Measurements from ENCODE around the gene FAM72A. TPM values are rescaled to one million over a fixed set of nuclear protein-coding genes. Genes with fewer than 3 reads are reported as not detected.
"Not testable (repeated sequence)": the region's sequence is repeated elsewhere in the genome, so short reads cannot be mapped to it uniquely, and the experiment has no call there.

Gene FAM72A
- polyA plus RNA-seq, 1 donor (not counting 4 experiments of a cell fraction or from before 2014, with no cell fraction given) = 6.5 TPM

DNA sequence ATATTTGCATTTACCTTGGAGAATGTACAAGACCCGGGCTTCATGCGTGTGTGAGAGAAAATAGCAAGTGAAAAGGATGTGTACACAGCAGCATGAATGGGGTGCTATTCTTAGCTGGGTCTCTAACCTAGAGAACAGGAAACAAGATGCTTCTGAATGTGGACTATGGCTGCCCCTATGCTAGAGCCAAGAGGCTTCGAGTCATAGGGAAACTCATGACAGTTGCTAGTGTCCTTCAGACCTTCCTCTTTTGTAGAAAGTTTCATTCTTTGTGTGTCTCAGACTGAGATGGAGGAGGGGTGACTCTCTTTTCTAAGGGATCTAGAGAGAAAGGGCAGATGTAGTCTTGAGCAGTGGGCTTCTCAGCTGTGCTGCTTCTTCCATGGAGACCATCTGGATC lies 40.7 kb upstream of the FAM72A start:
- H2AFZ ChIP-seq (ENCODE audit: control insufficient read depth, low read length); H3K4me3 ChIP-seq (ENCODE audit: control insufficient read depth in 2 of 3, extremely low read depth in 1 of 3, insufficient read depth in 2 of 3, low read depth in 1 of 3, low read length in 3 of 3); H3K4me1 ChIP-seq (ENCODE audit: control insufficient read depth, extremely low read depth, insufficient read depth, low read length); H3K79me2 ChIP-seq (ENCODE audit: control insufficient read depth, insufficient read depth, low read length); H3K4me2 ChIP-seq (ENCODE audit: control insufficient read depth, extremely low read depth, insufficient read depth, low read depth, low read length); H3K9me1 ChIP-seq (ENCODE audit: control insufficient read depth, extremely low read depth, insufficient read depth, low read length); DNase-seq (ENCODE audit: low read depth, low spot score); H3K27me3 ChIP-seq (ENCODE audit: control insufficient read depth, extremely low read depth, insufficient read depth, low read length); H3K36me3 ChIP-seq (ENCODE audit: control insufficient read depth in 2 of 2, extremely low read depth in 1 of 2, insufficient read depth in 2 of 2, low read length in 2 of 2); H3K27ac ChIP-seq (ENCODE audit: control insufficient read depth, insufficient read depth, low read length); dilution Hi-C loops (cut with MboI; ENCODE audit: extremely low pct_ligation_motif_present, low sequenced_read_pairs); H4K20me1 ChIP-seq (ENCODE audit: control insufficient read depth, extremely low read depth, insufficient read depth, low read length); FAIRE-seq; H3K9ac ChIP-seq (ENCODE audit: control insufficient read depth, extremely low read depth, insufficient read depth, low read length); H3K9me3 ChIP-seq (ENCODE audit: control insufficient read depth, low read depth, low read length): not testable (repeated sequence)

DNA sequence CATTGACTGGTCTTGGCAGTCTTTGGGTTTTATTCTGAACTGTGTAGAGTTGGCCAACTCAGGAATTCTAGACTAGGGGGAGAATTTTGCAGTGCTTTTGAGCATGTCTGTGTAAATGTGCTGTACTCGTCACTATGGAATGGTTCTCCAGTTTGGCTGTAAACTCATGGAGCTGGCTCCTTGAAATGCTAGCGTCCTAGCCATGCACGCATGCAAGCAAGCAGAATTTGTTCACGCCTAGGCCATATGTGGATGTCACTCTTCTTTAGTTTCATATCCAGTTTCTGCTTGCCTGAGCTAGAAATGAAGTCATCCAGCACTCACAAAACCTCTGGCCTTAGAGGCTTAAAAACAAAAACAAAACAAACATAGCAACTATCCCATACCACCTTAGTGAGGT lies 37.6 kb upstream of the FAM72A start:
- H3K36me3 ChIP-seq (ENCODE audit: control insufficient read depth in 2 of 2, extremely low read depth in 1 of 2, insufficient read depth in 2 of 2, low read length in 2 of 2); H3K9me1 ChIP-seq (ENCODE audit: control insufficient read depth, extremely low read depth, insufficient read depth, low read length); dilution Hi-C loops (cut with MboI; ENCODE audit: extremely low pct_ligation_motif_present, low sequenced_read_pairs); H3K9me3 ChIP-seq (ENCODE audit: control insufficient read depth, low read depth, low read length); FAIRE-seq; H3K9ac ChIP-seq (ENCODE audit: control insufficient read depth, extremely low read depth, insufficient read depth, low read length); H3K4me3 ChIP-seq (ENCODE audit: control insufficient read depth in 2 of 3, extremely low read depth in 1 of 3, insufficient read depth in 2 of 3, low read depth in 1 of 3, low read length in 3 of 3); H3K79me2 ChIP-seq (ENCODE audit: control insufficient read depth, insufficient read depth, low read length); H3K4me1 ChIP-seq (ENCODE audit: control insufficient read depth, extremely low read depth, insufficient read depth, low read length); H3K27ac ChIP-seq (ENCODE audit: control insufficient read depth, insufficient read depth, low read length); H2AFZ ChIP-seq (ENCODE audit: control insufficient read depth, low read length); H3K27me3 ChIP-seq (ENCODE audit: control insufficient read depth, extremely low read depth, insufficient read depth, low read length); DNase-seq (ENCODE audit: low read depth, low spot score); H4K20me1 ChIP-seq (ENCODE audit: control insufficient read depth, extremely low read depth, insufficient read depth, low read length); H3K4me2 ChIP-seq (ENCODE audit: control insufficient read depth, extremely low read depth, insufficient read depth, low read depth, low read length): not testable (repeated sequence)

DNA sequence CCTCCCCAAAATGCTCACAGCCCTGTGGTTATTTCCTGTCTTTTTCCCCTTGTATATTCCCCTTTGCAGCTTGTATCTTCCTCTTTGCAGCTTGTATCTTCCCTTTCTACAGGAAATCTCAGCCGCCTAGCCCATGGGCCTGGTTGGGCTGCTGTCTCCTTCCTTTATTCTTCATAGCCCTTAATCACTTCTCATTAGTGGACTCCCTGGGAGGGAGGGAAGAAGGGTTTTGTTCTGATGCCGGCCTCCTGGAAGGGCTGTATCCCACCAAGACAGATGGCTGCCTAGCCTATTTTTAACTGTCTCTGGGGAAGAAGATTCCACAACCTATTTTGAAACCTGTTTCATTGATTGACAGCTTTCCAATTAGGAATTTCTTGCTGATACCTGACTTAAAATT lies 32.6 kb upstream of the FAM72A start:
- H3K9me1 ChIP-seq (ENCODE audit: control insufficient read depth, extremely low read depth, insufficient read depth, low read length); H3K9ac ChIP-seq (ENCODE audit: control insufficient read depth, extremely low read depth, insufficient read depth, low read length); H3K36me3 ChIP-seq (ENCODE audit: control insufficient read depth in 2 of 2, extremely low read depth in 1 of 2, insufficient read depth in 2 of 2, low read length in 2 of 2); DNase-seq (ENCODE audit: low read depth, low spot score); H3K27me3 ChIP-seq (ENCODE audit: control insufficient read depth, extremely low read depth, insufficient read depth, low read length); H4K20me1 ChIP-seq (ENCODE audit: control insufficient read depth, extremely low read depth, insufficient read depth, low read length); H3K4me3 ChIP-seq (ENCODE audit: control insufficient read depth in 2 of 3, extremely low read depth in 1 of 3, insufficient read depth in 2 of 3, low read depth in 1 of 3, low read length in 3 of 3); H3K9me3 ChIP-seq (ENCODE audit: control insufficient read depth, low read depth, low read length); H3K4me1 ChIP-seq (ENCODE audit: control insufficient read depth, extremely low read depth, insufficient read depth, low read length); H3K4me2 ChIP-seq (ENCODE audit: control insufficient read depth, extremely low read depth, insufficient read depth, low read depth, low read length); FAIRE-seq; H3K79me2 ChIP-seq (ENCODE audit: control insufficient read depth, insufficient read depth, low read length); H3K27ac ChIP-seq (ENCODE audit: control insufficient read depth, insufficient read depth, low read length); H2AFZ ChIP-seq (ENCODE audit: control insufficient read depth, low read length); dilution Hi-C loops (cut with MboI; ENCODE audit: extremely low pct_ligation_motif_present, low sequenced_read_pairs): not testable (repeated sequence)

DNA sequence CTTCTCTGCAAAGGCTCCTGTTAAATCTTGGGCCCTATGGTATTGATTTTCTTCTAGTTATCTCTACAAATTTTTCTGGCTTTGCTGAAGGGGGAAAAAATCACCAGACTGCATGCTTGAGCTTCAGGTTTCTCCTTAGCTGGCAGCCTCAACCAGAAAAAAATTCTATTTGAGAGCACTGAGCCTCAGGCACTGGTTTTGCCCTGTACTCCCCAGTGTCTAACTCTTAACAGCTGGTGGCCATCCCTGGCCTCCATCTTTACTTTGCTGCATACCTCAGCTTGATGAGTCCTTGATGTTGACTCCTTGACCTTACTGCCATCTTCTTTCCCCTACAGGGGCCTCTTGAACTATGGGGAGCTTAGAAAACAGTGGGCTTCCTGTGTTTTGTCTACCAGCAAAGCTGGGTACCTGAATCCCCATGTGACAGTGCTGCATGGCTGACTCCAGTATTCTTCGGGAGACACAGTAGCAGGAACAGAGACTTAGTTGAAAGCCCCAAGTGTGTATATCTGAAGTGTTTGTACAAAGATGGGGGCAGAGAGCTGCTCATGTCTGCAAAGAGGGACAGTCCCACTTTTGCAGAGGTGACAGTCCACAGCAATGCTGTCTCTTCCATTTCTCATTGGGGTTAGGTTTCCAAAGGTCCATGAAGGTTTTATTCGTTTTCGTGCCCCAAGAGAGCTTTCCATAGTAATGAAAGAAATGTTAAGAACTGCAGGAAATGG lies 31.7 kb upstream of the FAM72A start:
- H3K9me1 ChIP-seq (ENCODE audit: control insufficient read depth, extremely low read depth, insufficient read depth, low read length); H3K27ac ChIP-seq (ENCODE audit: control insufficient read depth, insufficient read depth, low read length); H3K9ac ChIP-seq (ENCODE audit: control insufficient read depth, extremely low read depth, insufficient read depth, low read length); dilution Hi-C loops (cut with MboI; ENCODE audit: extremely low pct_ligation_motif_present, low sequenced_read_pairs); H3K9me3 ChIP-seq (ENCODE audit: control insufficient read depth, low read depth, low read length); H3K4me3 ChIP-seq (ENCODE audit: control insufficient read depth in 2 of 3, extremely low read depth in 1 of 3, insufficient read depth in 2 of 3, low read depth in 1 of 3, low read length in 3 of 3); DNase-seq (ENCODE audit: low read depth, low spot score); H3K36me3 ChIP-seq (ENCODE audit: control insufficient read depth in 2 of 2, extremely low read depth in 1 of 2, insufficient read depth in 2 of 2, low read length in 2 of 2); H3K79me2 ChIP-seq (ENCODE audit: control insufficient read depth, insufficient read depth, low read length); H3K27me3 ChIP-seq (ENCODE audit: control insufficient read depth, extremely low read depth, insufficient read depth, low read length); H3K4me2 ChIP-seq (ENCODE audit: control insufficient read depth, extremely low read depth, insufficient read depth, low read depth, low read length); H3K4me1 ChIP-seq (ENCODE audit: control insufficient read depth, extremely low read depth, insufficient read depth, low read length); H2AFZ ChIP-seq (ENCODE audit: control insufficient read depth, low read length); FAIRE-seq; H4K20me1 ChIP-seq (ENCODE audit: control insufficient read depth, extremely low read depth, insufficient read depth, low read length): not testable (repeated sequence)

DNA sequence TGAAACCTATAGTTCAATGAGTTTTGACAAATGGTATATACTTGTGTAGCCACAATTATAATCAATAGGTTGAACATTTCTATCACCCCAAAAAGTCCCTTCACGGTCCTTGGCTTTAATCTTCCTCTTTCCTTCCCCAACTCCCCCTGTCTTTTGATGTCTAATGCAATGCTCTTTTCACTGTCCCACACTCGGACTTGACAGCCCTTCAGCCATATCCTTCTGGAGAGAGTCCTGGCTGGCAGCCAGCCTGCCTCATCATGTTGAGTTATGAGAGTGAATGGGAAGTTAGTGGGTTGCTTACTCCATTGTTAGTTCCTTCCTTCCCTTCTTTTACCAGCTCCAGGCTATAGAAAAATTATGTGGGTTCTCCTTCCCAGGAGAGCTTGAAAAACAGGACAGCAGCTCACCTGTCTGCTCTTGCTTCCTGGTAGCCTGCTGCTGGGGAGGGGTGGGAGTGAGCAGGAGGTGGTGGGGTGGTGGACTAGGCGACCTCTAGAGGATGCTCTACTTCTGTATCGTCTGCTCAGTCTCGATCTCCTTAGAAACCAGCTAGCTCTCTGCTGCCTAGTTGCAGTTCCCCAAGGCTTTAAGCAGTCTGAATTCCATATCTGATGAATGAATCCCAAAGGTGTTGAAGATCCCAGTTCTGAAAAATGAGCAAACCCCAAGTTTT lies 30.5 kb upstream of the FAM72A start:
- H3K9ac ChIP-seq (ENCODE audit: control insufficient read depth, extremely low read depth, insufficient read depth, low read length); H3K9me1 ChIP-seq (ENCODE audit: control insufficient read depth, extremely low read depth, insufficient read depth, low read length); H3K36me3 ChIP-seq (ENCODE audit: control insufficient read depth in 2 of 2, extremely low read depth in 1 of 2, insufficient read depth in 2 of 2, low read length in 2 of 2); dilution Hi-C loops (cut with MboI; ENCODE audit: extremely low pct_ligation_motif_present, low sequenced_read_pairs); H3K27me3 ChIP-seq (ENCODE audit: control insufficient read depth, extremely low read depth, insufficient read depth, low read length); H2AFZ ChIP-seq (ENCODE audit: control insufficient read depth, low read length); H3K4me3 ChIP-seq (ENCODE audit: control insufficient read depth in 2 of 3, extremely low read depth in 1 of 3, insufficient read depth in 2 of 3, low read depth in 1 of 3, low read length in 3 of 3); H4K20me1 ChIP-seq (ENCODE audit: control insufficient read depth, extremely low read depth, insufficient read depth, low read length); H3K4me1 ChIP-seq (ENCODE audit: control insufficient read depth, extremely low read depth, insufficient read depth, low read length); H3K79me2 ChIP-seq (ENCODE audit: control insufficient read depth, insufficient read depth, low read length); H3K27ac ChIP-seq (ENCODE audit: control insufficient read depth, insufficient read depth, low read length); DNase-seq (ENCODE audit: low read depth, low spot score); H3K4me2 ChIP-seq (ENCODE audit: control insufficient read depth, extremely low read depth, insufficient read depth, low read depth, low read length); H3K9me3 ChIP-seq (ENCODE audit: control insufficient read depth, low read depth, low read length); FAIRE-seq: not testable (repeated sequence)
